Right atrium auricular region (tissue), 2 donors: ENCODE measurements around the gene BDKRB1. TPM values are rescaled to one million over a fixed set of nuclear protein-coding genes. Genes with fewer than 3 reads are reported as not detected.

ENCODE experiments used
- DNase-seq: peaks from one replicate; pipeline ENCODE4 v3.0.0-alpha.2; 2019; ENCODE audit warnings: low spot score
- H3K27ac ChIP-seq, 2 donors: fragments of 200-600 bp; sonication (generic); 1 replicate in 1 of 2; 2 replicates in 1 of 2; pipeline ENCODE4 v1.5.1; 2016 to 2019
- H3K27me3 ChIP-seq, 2 donors: fragments of 200-600 bp; sonication (generic); one replicate each; pipeline versions ENCODE4 v1.5.1 to v1.6.0; 2017 to 2019
- H3K36me3 ChIP-seq: fragments of 200-600 bp; sonication (generic); one replicate; pipeline ENCODE4 v1.5.1; 2016
- H3K4me1 ChIP-seq, 2 donors: fragments of 200-600 bp; sonication (generic); one replicate each; pipeline versions ENCODE4 v1.5.1 to v1.6.0; 2017 to 2019
- H3K4me3 ChIP-seq, 2 donors: fragments of 200-600 bp; sonication (generic); 1 replicate in 1 of 2; 2 replicates in 1 of 2; pipeline ENCODE4 v1.5.1; 2017 to 2019; ENCODE audit warnings: mild to moderate bottlenecking in 1 of 2, moderate library complexity in 1 of 2
- H3K9me3 ChIP-seq, 2 donors: fragments of 200-600 bp; sonication (generic); one replicate each; pipeline ENCODE4 v1.5.1; 2019
- CTCF ChIP-seq, 2 donors: fragments of 200-600 bp; sonication (generic); IDR thresholded peaks; one replicate each; pipeline ENCODE4 v1.5.1; 2019; ENCODE audit warnings: antibody characterized with exemption in 2 of 2
- total RNA-seq, 2 donors: library from RNA; depleted of rRNA; stranded (reverse); fragments of >200 nt; gene quantifications; one replicate each; pipeline ENCODE4 v1.1.0, GENCODE V29; 2016

The BDKRB1 gene
- total RNA-seq, 2 donors from 2014 or later = 0.39 to 20.0 TPM

- H3K9me3 ChIP-seq = peaks cover 0 to 2% of the 10 kb centered on the region in 2 donors
- no peaks in the 10 kb centered on the region for H3K27me3 ChIP-seq
- no peaks in the 10 kb centered on the region for H3K36me3 ChIP-seq
- no peak overlapping the region for H3K4me3 ChIP-seq
- DNase-seq = no peak
- no peaks in the 10 kb centered on the region for H3K4me1 ChIP-seq
- no peak for TF ChIP-seq CTCF (IDR thresholded peaks at IDR 0.05)
- no peak overlapping the region for H3K27ac ChIP-seq
These were observed 22.3 kb upstream of the BDKRB1 start for GRCh38 chr14:96233661-96234060.

- Histone ChIP-seq H3K9me3 (no peaks in the 10 kb centered on the region), H3K4me1 (no peaks in the 10 kb centered on the region), H3K27ac (no peak overlapping the region), H3K27me3 (no peaks in the 10 kb centered on the region), H3K4me3 (no peak overlapping the region), H3K36me3 (no peaks in the 10 kb centered on the region)
- no peak for DNase-seq
- TF ChIP-seq CTCF (IDR thresholded peaks at IDR 0.05) = no peak
These were observed 20.6 kb upstream of the BDKRB1 start for GRCh38 chr14:96235426-96235825.

- Histone ChIP-seq H3K4me3 (no peak overlapping the region), H3K4me1 (no peaks in the 10 kb centered on the region), H3K27ac (no peak overlapping the region), H3K36me3 (no peaks in the 10 kb centered on the region), H3K27me3 (no peaks in the 10 kb centered on the region), H3K9me3 (no peaks in the 10 kb centered on the region)
- TF ChIP-seq CTCF (IDR thresholded peaks at IDR 0.05) = no peak
- DNase-seq = no peak
These were observed 18.4 kb upstream of the BDKRB1 start for GRCh38 chr14:96237641-96238040.

- H3K9me3 ChIP-seq = no peaks in the 10 kb centered on the region
- no peaks in the 10 kb centered on the region for H3K36me3 ChIP-seq
- no peak overlapping the region for H3K27ac ChIP-seq
- H3K27me3 ChIP-seq = no peaks in the 10 kb centered on the region
- no peak overlapping the region for H3K4me3 ChIP-seq
- no peak for TF ChIP-seq CTCF (IDR thresholded peaks at IDR 0.05)
- no peaks in the 10 kb centered on the region for H3K4me1 ChIP-seq
- DNase-seq = no peak
These were observed 17.2 kb upstream of the BDKRB1 start for GRCh38 chr14:96238676-96239265.

- Histone ChIP-seq H3K4me3 (no peak overlapping the region), H3K36me3 (no peaks in the 10 kb centered on the region), H3K9me3 (no peaks in the 10 kb centered on the region), H3K4me1 (no peaks in the 10 kb centered on the region), H3K27me3 (no peaks in the 10 kb centered on the region), H3K27ac (no peak overlapping the region)
- TF ChIP-seq CTCF (IDR thresholded peaks at IDR 0.05) = no peak
- no peak for DNase-seq
These were observed 16.3 kb upstream of the BDKRB1 start for GRCh38 chr14:96239711-96240141.

GRCh38 chr14:96240641-96241040, 15.4 kb upstream of the BDKRB1 start:
- Histone ChIP-seq H3K27ac (no peak overlapping the region), H3K27me3 (no peaks in the 10 kb centered on the region), H3K4me3 (no peak overlapping the region), H3K9me3 (no peaks in the 10 kb centered on the region), H3K36me3 (no peaks in the 10 kb centered on the region), H3K4me1 (no peaks in the 10 kb centered on the region)
- no peak for TF ChIP-seq CTCF (IDR thresholded peaks at IDR 0.05)
- no peak for DNase-seq
